ENCODE measurements around the gene SLC12A4.
A peak's percentile ranks its signal among the peaks of the same experiment; 100 is the strongest.
"Not testable (repeated sequence)": the region's sequence is repeated elsewhere in the genome, so short reads cannot be mapped to it uniquely, and the experiment has no call there.

Gene SLC12A4

DNA sequence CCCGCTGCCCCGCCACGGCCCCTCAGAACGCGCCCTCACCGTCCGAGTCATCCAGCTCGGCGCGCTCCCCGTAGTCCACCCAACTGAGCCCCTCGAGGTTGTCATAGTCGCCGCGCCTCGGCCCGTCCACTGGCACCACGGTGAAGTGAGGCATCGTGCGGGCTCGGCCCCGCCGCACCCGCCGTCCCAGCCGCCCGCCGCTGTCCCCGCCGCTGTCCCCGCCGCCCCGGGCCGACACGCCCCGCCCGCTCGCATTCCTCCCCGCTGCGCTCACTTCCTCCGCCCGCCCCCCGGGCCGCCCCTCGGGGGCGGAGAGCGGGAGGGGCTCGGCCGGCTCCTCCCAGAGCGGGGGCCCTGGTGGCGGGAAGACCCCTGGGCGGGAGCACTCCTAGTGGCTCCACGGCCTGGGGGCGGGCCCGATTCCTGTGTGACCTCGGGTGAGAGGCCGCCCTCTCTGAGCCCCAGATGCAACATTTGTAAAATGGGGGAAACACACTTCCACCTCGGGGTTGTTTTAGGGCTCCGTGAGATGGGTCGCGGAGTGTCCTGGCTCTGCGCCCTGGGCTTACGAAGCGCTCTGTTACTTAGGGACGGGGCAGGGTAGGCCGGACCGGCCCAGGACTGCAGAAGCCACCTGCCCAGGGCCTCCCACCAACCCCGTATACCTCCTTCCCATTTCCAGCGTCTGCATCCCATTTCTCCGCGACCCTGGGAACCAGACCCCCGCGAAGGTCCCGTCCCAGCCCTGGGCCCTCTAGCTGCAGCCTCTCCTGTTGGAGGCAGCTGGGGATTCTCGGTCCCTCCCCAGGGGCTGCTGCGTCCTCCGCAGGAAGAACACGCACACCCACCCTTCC, at the start of gene SLC12A4:
Gene SLC12A4 (minus strand): TSS at position 238 of the 854 bp plus-strand sequence. CDS start 84 bp downstream, at position 154.
- DNase-seq, result peak; percentile 69

- no peak for DNase-seq
Measured at GRCh38 chr16:68015681-68016080, 47.2 kb upstream of the SLC12A4 start, which contains the start of gene DPEP2NB. TSS of gene DPEP2NB (minus strand) at chr16:68015911. CDS start at chr16:68015770, 141 bp downstream.

GRCh38 chr16:68013440-68013839, 45.0 kb upstream of the SLC12A4 start:
- DNase-seq, result no peak

- not testable (repeated sequence) for DNase-seq
Measured at GRCh38 chr16:68009872-68010271, 41.4 kb upstream of the SLC12A4 start.

DNA sequence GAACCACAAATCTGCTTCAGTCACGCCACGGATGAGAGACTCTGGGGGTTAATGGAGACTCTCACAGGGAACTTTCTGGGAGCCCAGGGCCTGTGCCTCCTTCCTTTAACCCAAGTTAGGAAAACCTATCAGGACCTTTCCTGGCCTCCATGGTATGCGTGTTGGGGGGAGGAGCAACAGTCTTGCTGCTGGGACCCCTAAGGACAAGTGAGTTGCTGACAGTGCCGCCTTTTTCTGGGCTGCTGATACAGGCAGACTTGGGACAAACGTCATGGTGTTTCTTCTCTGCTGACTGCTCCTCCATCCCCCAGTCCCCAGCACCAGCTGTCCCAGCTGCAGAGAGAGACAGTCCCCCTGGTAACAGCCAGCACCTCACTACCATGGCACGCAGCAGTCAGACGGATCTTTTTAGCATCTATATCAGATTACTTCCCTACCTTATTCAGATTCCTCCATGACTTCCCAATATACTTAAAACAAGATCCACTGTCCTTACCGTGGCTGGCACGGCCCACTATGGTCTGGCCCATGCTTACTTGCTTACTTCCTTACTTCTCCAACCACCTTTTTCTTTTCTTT, 40.8 kb upstream of the SLC12A4 start:
- no peak for DNase-seq

- DNase-seq, result no peak
Measured at GRCh38 chr16:68005786-68006286, 37.4 kb upstream of the SLC12A4 start.

DNA sequence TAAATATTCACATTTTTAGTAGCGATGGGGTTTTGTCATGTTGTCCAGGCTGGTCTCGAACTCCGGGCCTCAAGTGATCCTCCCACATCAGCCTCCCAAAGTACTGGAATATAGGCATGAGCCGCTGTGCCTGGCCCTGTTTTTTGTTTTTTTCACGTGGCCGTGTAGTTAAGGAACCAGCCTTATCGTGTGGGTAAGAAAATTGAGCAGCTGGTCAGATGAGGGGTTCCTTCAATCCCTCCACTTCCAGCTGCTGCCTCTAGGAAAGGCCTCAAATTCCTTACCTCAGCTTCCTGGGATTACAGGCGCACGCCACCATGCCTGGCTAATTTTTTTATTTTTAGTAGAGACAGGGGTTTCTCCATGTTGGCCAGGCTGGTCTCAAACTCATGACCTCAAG, 36.8 kb upstream of the SLC12A4 start:
- no peak for DNase-seq

- DNase-seq, result no peak
Measured at GRCh38 chr16:68003031-68003430, 34.6 kb upstream of the SLC12A4 start.

- DNase-seq, result no peak
Measured at GRCh38 chr16:68000450-68000849, 32.0 kb upstream of the SLC12A4 start.

DNA sequence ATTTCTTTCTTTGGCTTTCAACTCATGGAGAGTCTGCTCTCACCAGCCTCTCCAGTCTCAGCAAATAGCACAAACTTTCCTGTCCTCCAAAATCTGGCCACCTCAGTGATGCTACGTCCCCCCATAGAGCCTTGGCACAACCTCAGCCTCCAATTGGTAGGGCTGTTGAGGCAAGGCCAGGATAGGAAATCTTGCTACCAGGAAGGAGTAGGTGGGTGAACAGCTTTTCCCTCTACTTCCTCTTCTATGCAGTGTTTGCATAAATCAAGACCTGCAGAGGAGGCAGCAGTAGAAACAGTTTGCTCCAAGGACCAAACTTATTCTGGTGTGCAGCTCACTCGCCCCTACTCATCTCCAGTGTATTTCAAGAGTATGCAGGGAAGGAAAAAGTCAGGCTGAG, 31.5 kb upstream of the SLC12A4 start:
- no peak for DNase-seq

DNA sequence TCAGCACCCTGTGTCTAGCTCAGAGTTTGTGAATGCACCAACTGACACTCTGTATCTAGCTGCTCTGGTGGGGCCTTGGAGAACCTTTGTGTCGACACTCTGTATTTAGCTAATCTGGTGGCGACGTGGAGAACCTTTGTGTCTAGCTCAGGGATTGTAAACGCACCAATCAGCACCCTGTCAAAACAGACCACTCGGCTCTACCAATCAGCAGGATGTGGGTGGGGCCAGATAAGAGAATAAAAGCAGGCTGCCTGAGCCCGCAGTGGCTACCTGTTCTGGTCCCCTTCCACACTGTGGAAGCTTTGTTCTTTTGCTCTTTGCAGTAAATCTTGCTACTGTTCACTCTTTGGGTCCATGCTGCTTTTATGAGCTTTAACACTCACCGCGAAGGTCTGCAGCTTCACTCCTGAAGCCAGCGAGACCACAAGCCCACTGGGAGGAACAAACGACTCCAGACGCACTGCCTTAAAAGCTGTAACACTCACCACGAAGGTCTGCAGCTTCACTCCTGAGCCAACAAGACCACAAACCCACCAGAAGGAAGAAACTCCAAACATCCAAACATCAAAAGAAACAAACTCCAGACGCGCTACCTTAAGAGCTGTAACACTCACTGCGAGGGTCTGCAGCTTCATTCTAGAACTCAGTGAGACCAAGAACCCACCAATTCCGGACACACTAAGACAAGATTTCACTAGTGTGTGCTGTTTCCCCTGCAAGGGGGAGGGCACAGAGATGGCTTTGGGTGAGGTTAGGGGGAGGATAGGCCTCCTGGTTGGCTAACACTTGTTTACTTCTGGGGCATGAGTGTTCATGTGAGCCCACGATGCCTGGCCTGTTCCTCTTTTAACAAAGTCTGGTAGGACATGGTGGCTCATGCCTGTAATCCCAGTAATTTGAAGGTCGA, 30.6 kb upstream of the SLC12A4 start, which contains the start of gene DPEP2:
Gene DPEP2 (minus strand): TSS at position 706 of the 910 bp plus-strand sequence. CDS start 6,272 bp downstream, outside the sequence.
- DNase-seq, result peak; percentile 15

DNA sequence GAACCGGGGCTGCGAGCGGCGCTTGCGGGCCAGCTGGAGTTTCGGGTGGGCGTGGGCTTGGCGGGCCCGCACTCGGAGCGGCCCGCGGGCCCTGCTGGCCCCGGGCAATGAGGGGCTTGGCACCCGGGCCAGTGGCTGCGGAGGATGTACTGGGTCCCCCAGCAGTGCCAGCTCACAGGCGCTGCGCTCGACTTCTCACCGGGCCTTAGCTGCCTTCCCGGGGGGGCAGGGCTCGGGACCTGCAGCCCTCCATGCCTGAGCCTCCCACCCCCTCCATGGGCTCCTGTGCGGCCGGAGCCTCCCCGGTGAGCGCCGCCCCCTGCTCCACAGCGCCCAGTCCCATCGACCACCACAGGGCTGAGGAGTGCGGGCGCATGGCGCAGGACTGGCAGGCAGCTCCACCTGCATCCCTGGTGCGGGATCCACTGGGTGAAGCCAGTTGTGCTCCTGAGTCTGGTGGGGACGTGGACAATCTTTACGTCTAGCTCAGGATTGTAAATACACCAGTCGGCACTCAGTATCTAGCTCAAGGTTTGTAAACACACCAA, 29.9 kb upstream of the SLC12A4 start:
- not testable (repeated sequence) for DNase-seq

GRCh38 chr16:67996666-67997065, 28.2 kb upstream of the SLC12A4 start:
- DNase-seq, result no peak

GRCh38 chr16:67995423-67995822, 27.0 kb upstream of the SLC12A4 start:
- no peak for DNase-seq

DNA sequence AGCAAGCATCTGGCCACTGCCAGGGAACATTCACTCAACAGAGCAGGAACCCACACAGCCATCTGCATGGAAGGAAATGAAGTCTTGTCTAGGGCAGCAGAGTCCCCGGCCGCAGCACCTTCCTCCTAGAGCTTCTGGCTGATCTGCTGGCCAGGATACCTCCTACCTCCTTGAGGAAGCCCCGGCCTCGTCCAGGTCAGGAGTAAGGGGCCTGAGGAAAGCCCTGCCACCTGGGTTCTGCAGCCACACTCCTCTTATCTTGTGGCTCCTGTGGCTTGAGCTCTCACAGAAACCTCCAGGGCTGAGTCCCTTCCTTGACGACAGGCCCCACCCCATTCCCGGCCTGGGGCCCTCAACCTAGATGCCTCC, 25.6 kb upstream of the SLC12A4 start:
- not testable (repeated sequence) for DNase-seq

GRCh38 chr16:67993207-67994039, 25.0 kb upstream of the SLC12A4 start:
- peak; percentile 68 for DNase-seq

- DNase-seq, result no peak
Measured at GRCh38 chr16:67992661-67993206, 24.3 kb upstream of the SLC12A4 start.

DNA sequence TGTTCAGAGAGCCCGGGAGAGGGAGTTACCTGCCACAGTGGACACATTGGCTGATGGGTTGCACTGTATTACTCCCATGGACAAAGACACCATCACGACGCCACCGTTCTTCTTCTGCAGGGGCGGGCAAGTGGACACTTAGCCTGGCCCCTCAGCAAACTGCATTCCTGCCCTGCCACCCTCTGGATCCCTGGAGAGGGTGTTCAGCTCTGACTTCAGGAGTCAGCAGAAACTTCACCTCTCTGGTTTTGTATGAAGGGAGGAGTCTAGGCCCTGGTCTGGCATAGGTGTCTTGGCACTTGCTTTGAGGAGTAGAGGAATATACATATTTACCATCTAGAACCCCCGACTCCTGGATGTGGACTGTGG, 21.6 kb upstream of the SLC12A4 start:
- DNase-seq, result no peak

DNA sequence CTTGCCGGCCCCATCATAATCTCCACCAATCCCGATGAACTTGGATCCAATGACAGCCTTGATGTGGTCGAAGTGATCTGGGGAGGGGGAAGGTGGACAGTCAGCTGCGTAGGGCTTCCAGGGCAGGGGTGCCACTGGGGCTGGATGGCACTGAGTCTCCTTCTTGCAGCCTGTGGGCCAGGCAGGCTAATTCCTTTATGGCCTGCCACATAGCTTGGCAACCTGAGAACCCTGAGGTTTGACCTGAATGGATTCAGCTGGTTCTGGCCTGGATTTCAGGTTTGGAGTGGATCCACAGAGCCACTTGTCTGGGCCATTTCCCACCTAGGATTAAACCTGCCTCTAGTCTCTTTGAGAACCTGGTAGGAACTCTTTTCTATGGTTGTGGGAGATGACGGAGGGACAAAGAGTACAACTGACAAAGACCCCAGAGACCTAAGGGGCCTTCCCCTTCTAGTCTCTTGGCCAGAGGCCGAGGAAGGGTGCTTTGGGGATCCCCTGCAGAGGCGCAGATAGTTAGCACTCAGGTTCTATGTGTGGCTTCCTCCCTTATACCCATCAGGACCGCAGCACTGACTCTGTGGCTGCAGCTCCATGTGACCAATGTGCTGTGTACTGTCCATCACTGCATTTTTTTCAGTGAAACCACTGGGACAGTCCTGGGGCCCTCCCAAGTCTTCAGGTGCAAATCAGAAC, 21.0 kb upstream of the SLC12A4 start:
- peak; percentile 8 for DNase-seq

DNA sequence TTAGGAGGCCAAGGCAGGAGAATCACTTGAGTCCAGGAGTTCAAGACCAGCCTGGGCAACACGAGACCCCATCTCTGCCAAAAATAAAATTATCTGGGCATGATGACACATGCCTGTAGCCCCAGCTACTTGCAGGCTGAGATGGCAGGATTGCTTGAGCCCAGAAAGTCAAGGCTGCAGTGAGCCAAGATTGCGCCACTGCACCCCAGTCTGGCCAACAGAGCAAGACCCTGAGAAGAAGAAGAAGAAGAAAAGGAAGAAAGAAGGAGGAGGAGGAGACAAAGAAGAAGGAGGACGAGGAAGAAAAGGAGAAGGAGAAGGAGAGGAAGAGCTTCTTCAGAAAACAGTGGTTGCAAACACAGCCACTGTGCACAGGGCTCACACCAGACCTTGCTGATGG, 20.2 kb upstream of the SLC12A4 start:
- DNase-seq, result no peak

Measured in midbrain (tissue), 1 donor.